Panc1 (cell line): ENCODE results near the gene SARS1.

Experiments
- CTCF ChIP-seq: fragments of 450-650 bp; IDR thresholded peaks from 2 replicates; pipeline ENCODE4 v1.5.1; 2017; ENCODE audit warnings: mild to moderate bottlenecking
- POLR2AphosphoS5 ChIP-seq: IDR thresholded peaks from 2 replicates; pipeline ENCODE4 v1.6.1; 2012; ENCODE audit warnings: mild to moderate bottlenecking, low read depth, low read length, moderate library complexity
- REST ChIP-seq, 2 experiments: IDR thresholded peaks; 2 replicates each; pipeline ENCODE4 v1.6.1; 2011 to 2012; ENCODE audit warnings: low read depth in 2 of 2, control low read depth in 1 of 2, low read length in 1 of 2, mild to moderate bottlenecking in 1 of 2, moderate library complexity in 1 of 2; ENCODE audit not compliant: insufficient read depth in 1 of 2
- SIN3A ChIP-seq: IDR thresholded peaks from 2 replicates; pipeline ENCODE4 v1.6.1; 2012; ENCODE audit warnings: low read depth, mild to moderate bottlenecking, low read length, moderate library complexity, borderline replicate concordance; ENCODE audit not compliant: insufficient read depth
- TCF7L2 ChIP-seq: IDR thresholded peaks from 2 replicates; pipeline ENCODE4 v1.6.1; 2011; ENCODE audit warnings: mild to moderate bottlenecking, low read depth, low read length, inconsistent platforms

- TF ChIP-seq CTCF (no peak), POLR2AphosphoS5 (no peak), REST (IDR thresholded peaks at IDR 0.05; ENCODE audit: insufficient read depth in 1 of 2, low read depth in 2 of 2, low read length in 1 of 2) (no peak), SIN3A (no peak), TCF7L2 (no peak)
These were observed 4.8 kb downstream of the SARS1 start for GRCh38 chr1:109218516-109218915.
